ENCODE results near the gene PPIP5K2.

Gene PPIP5K2

GRCh38 chr5:103255691-103256090 lies 135.6 kb downstream of the PPIP5K2 start:
- no peak for DNase-seq

GRCh38 chr5:103256178-103256577 lies 136.1 kb downstream of the PPIP5K2 start:
- DNase-seq, result no peak

DNA sequence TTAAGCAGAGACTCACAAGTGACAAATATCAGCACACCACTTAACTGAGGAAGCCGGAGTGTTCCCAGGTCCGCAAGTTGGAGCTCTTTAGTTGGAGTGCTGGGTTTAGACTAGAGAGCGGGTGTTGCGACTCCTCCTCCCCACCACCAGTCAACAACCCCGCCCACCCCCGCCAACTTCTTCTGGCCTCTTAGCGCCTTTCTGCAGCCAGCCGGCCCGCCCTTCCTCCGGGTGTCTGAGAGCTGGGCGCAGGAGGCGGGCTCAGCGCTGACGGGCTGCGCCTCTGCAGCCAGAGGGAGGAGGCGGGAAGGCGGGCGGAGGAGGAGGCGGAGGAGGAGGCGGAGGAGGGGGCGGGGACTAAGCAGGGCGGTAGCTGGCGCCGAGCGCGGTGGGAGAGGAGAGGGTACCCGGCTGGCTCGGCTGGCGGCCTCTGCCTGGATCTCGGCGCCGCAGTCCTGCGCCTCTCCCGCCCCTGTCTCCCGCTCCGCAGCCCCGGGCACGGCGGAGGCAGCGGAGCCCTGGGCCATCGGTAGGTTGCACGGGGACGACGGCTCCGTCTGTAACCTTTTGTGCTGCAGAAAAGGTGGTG lies 138.4 kb downstream of the PPIP5K2 start, which contains the start of gene MACIR:
Gene MACIR (plus strand): TSS at position 396 of the 589 bp plus-strand sequence. CDS start 17,157 bp downstream, outside the sequence.
- DNase-seq, result peak; percentile 88

DNA sequence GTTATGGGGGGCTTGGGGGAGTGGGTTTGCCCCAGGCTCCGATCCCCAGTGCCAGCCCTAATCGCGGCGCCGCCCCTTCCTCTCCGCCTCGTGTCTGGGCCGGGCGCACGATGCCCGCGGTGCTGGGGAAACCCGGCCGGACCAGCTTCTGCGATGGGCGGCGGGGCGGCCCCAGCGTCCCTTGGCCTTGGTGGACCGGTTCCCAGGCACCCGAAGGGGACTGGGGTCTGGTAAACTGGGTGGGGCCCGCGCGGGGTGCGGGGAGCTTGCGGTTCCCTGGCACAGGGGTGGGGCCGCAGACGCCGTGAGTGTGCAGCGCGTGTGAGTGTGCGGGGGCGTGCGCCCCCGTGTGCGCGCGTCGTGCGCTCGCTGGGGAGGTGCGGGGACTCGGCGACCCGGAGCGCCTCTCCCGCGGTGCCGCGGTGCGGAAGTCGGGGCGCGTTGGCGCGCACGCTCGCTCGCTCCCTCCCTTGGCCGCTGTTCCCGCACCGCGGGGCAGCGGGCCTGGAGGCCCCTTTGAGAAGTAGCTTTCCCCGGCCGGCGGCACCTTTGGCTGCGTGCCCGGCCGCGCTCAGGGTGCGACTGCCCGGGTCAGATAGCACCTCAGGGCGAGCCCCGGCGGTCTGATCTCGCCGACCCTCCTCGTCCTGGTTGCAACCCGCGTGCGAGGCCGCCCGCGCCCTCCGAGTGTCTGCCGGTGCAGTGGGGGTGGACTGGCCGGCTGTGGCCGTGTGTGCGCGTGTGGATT lies 139.0 kb downstream of the PPIP5K2 start:
- peak; percentile 31 for DNase-seq

DNA sequence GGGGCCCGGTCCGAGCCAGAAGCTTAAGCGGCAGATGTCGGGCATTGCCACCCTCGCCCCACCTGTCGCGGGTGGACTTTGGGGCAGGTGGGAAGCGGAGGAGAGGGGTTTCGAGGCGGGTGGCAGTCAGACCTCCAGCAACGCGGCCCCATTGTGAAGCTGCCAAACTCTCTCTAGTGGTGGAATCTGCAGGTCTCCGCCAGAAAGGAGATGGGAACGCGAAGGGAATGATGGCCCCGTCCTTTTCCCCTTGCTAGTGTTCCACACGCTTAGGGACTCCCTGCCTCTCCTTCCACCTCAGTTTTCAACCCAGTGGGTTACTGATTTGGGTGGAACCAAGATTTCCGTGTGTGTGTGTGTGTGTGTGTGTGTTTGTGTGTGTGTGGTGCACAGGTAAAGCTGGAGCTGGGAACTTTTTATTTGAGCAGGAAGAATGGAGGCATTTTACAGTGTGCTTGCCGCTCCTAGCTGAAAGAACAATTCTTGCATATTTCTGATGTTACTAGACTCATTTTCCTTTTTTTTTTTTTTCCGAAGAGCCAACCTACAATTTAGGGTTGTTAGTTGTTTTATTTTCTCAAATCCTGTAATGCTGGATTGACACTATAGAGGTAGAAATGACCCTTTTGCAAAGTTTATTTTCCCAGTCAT lies 139.7 kb downstream of the PPIP5K2 start:
- peak; percentile 7 for DNase-seq

DNA sequence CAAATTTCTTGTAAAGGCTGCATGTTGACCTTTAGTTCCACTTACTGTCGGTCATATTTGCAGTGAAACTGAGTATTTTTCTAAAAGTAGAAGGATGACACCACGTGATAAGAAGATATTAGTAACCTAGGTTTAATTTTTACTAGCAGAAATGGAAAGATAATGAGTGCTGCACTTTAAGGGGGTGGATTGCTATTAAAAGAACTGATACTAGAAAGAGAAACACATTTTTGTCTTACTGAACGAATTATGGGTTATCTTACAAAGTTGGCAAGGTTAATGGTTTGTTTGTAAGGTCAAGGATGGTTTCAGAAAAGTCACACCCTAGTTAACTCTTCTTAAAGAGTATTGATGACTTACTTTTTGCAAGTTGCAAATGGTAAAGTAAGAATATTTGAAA lies 140.8 kb downstream of the PPIP5K2 start:
- DNase-seq, result no peak
